HepG2 (cell line): Measurements from ENCODE around the gene DNAAF1. TPM values are rescaled to one million over a fixed set of nuclear protein-coding genes. Genes with fewer than 3 reads are reported as not detected.

Source experiments
- GTF3A ChIP-seq: sonication (generic); formaldehyde crosslinking; conservative IDR thresholded peaks from 2 replicates; pipeline ENCODE4 v1.4.0; 2020; ENCODE audit warnings: mild to moderate bottlenecking, missing genetic modification reagents
- HNRNPL ChIP-seq: fragments of 200-400 bp; formaldehyde crosslinking; IDR thresholded peaks from 2 replicates; pipeline ENCODE4 v1.6.1; 2017; ENCODE audit warnings: mild to moderate bottlenecking, low read depth, low read length
- RARA ChIP-seq: IDR thresholded peaks from 2 replicates; pipeline ENCODE4 v1.6.1; 2016; ENCODE audit warnings: missing genetic modification reagents, missing compliant biosample characterization
- YEATS2 ChIP-seq: sonication (generic); formaldehyde crosslinking; IDR thresholded peaks from 2 replicates; pipeline ENCODE4 v1.4.0; 2020; ENCODE audit warnings: missing genetic modification reagents, borderline replicate concordance
- ZNF605 ChIP-seq: sonication (generic); formaldehyde crosslinking; IDR thresholded peaks from 2 replicates; pipeline ENCODE4 v1.8.0; 2022; ENCODE audit warnings: mild to moderate bottlenecking, missing genetic modification reagents
- ZNF616 ChIP-seq: sonication (generic); formaldehyde crosslinking; IDR thresholded peaks from 2 replicates; pipeline ENCODE4 v1.5.0; 2020; ENCODE audit warnings: low read depth, mild to moderate bottlenecking, missing genetic modification reagents
- ZNF766 ChIP-seq: sonication (generic); formaldehyde crosslinking; IDR thresholded peaks from 2 replicates; pipeline ENCODE4 v1.5.0; 2020; ENCODE audit warnings: missing genetic modification reagents, borderline replicate concordance
- ZNF816 ChIP-seq: sonication (generic); formaldehyde crosslinking; IDR thresholded peaks from 2 replicates; pipeline ENCODE4 v1.8.0; 2022; ENCODE audit warnings: missing genetic modification reagents, mild to moderate bottlenecking, borderline replicate concordance
- ZSCAN20 ChIP-seq: sonication (generic); formaldehyde crosslinking; IDR thresholded peaks from 2 replicates; pipeline ENCODE4 v1.4.0; 2020; ENCODE audit warnings: missing genetic modification reagents, mild to moderate bottlenecking, borderline replicate concordance
- polyA plus RNA-seq, 8 experiments: library from polyadenylated mRNA; depleted of rRNA in 3 of 8; stranded (reverse) in 7 of 8; unstranded in 1 of 8; fragments of >200 nt; fragmentation: Illumina TruSeq in 4 of 8; extraction: Trizol in 4 of 8; gene quantifications; 2 replicates each; pipeline versions ENCODE4 v1.2.1 to v1.2.3, GENCODE V29; 2011 to 2016; ENCODE audit warnings: low read depth in 4 of 8, missing spikeins in 1 of 8, mixed read lengths in 1 of 8; ENCODE audit not compliant: insufficient read depth in 1 of 8
- total RNA-seq, 5 experiments: library from RNA; depleted of rRNA; stranded (reverse); fragments of >200 nt; fragmentation: Illumina TruSeq; extraction: Trizol; gene quantifications; 2 replicates each; pipeline ENCODE4 v1.2.3, GENCODE V29; 2016; ENCODE audit warnings: low read depth in 1 of 5
- TF ChIP-seq, protein P1 (sequence below): sonication (generic); formaldehyde crosslinking; IDR thresholded peaks from 2 replicates; pipeline ENCODE4 v1.4.0; 2020; ENCODE audit warnings: low read depth, missing genetic modification reagents
- TF ChIP-seq, protein P2 (sequence below): sonication (generic); formaldehyde crosslinking; IDR thresholded peaks from 2 replicates; pipeline ENCODE4 v1.5.0; 2020; ENCODE audit warnings: missing genetic modification reagents
- TF ChIP-seq, protein P3 (sequence below): sonication (generic); formaldehyde crosslinking; IDR thresholded peaks from 2 replicates; pipeline ENCODE4 v1.5.0; 2020; ENCODE audit warnings: missing genetic modification reagents
- TF ChIP-seq, protein P4 (sequence below): sonication (generic); formaldehyde crosslinking; IDR thresholded peaks from 2 replicates; pipeline ENCODE4 v1.9.0; 2021; ENCODE audit warnings: mild to moderate bottlenecking, missing genetic modification reagents

The DNAAF1 gene
- total and polyA plus RNA-seq, 2 of the 13 experiments (the other 11 are each of a cell fraction or from before 2014, with no cell fraction given): 0.04 TPM; not detected in 1

DNA sequence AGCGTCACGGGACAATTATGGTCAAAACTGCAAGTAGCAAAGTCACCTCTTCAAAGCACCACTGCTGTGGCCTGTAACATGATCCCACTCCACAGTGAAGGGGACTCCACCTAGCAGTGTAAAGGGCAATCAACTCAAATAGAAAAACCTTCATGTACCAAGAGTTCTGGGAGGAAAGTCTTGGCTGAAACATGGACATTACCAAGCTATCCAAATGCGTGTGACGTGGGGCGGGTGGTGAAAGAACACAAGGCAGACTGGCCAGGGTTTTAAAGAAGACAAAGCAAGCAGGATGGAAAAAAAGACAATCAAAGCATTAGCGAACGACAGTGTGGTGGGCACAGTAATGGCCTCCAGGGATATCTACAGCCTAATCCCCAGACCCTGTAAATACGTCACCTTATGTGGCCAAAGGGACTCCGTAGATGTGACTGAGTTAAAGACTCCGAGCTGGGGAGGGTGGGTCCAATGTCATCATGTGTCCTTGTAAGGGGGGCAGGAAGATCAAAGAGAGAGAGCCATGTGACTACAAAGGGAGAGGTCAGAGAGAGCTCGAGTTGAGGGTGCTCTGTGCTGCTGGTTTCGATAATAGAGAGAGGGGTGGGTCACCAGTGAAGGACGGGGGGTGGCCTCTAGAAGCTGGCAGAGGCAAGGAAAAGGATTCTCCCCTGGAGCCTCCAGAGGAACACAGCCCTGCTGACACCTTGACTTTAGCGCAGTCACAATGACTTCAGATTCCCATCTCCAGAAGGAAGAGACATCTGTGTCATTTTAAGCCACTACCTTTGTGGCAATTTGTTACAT lies 6.1 kb upstream of the DNAAF1 start (continued):
- TF ChIP-seq, protein P1, sequence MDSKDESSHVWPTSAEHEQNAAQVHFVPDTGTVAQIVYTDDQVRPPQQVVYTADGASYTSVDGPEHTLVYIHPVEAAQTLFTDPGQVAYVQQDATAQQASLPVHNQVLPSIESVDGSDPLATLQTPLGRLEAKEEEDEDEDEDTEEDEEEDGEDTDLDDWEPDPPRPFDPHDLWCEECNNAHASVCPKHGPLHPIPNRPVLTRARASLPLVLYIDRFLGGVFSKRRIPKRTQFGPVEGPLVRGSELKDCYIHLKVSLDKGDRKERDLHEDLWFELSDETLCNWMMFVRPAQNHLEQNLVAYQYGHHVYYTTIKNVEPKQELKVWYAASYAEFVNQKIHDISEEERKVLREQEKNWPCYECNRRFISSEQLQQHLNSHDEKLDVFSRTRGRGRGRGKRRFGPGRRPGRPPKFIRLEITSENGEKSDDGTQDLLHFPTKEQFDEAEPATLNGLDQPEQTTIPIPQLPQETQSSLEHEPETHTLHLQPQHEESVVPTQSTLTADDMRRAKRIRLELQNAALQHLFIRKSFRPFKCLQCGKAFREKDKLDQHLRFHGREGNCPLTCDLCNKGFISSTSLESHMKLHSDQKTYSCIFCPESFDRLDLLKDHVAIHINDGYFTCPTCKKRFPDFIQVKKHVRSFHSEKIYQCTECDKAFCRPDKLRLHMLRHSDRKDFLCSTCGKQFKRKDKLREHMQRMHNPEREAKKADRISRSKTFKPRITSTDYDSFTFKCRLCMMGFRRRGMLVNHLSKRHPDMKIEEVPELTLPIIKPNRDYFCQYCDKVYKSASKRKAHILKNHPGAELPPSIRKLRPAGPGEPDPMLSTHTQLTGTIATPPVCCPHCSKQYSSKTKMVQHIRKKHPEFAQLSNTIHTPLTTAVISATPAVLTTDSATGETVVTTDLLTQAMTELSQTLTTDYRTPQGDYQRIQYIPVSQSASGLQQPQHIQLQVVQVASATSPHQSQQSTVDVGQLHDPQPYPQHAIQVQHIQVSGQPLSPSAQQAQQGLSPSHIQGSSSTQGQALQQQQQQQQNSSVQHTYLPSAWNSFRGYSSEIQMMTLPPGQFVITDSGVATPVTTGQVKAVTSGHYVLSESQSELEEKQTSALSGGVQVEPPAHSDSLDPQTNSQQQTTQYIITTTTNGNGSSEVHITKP (CRISPR knock-in tag): no peak
- TF ChIP-seq HNRNPL (no peak), ZNF616 (no peak), YEATS2 (CRISPR knock-in tag) (no peak), RARA (peak; percentile 82), ZNF605 (CRISPR knock-in tag) (peak; percentile 70; the same call in 1 of the 2 replicates), ZNF816 (CRISPR knock-in tag) (no peak), GTF3A (CRISPR knock-in tag) (no peak), ZSCAN20 (no peak), ZNF766 (no peak)
- TF ChIP-seq, protein P2, sequence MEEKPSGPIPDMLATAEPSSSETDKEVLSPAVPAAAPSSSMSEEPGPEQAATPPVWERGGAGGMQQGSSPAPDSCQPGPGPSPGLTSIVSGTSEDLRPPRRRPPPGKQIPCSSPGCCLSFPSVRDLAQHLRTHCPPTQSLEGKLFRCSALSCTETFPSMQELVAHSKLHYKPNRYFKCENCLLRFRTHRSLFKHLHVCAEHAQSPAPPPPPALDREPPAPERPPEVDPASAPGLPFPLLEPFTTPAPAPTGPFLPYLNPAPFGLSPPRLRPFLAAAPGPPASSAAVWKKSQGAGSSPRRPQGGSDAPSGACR (CRISPR knock-in tag): peak; percentile 70; the same call in 1 of the 2 replicates
- TF ChIP-seq, protein P3, sequence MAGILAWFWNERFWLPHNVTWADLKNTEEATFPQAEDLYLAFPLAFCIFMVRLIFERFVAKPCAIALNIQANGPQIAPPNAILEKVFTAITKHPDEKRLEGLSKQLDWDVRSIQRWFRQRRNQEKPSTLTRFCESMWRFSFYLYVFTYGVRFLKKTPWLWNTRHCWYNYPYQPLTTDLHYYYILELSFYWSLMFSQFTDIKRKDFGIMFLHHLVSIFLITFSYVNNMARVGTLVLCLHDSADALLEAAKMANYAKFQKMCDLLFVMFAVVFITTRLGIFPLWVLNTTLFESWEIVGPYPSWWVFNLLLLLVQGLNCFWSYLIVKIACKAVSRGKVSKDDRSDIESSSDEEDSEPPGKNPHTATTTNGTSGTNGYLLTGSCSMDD (CRISPR knock-in tag): no peak
- TF ChIP-seq, protein P4, sequence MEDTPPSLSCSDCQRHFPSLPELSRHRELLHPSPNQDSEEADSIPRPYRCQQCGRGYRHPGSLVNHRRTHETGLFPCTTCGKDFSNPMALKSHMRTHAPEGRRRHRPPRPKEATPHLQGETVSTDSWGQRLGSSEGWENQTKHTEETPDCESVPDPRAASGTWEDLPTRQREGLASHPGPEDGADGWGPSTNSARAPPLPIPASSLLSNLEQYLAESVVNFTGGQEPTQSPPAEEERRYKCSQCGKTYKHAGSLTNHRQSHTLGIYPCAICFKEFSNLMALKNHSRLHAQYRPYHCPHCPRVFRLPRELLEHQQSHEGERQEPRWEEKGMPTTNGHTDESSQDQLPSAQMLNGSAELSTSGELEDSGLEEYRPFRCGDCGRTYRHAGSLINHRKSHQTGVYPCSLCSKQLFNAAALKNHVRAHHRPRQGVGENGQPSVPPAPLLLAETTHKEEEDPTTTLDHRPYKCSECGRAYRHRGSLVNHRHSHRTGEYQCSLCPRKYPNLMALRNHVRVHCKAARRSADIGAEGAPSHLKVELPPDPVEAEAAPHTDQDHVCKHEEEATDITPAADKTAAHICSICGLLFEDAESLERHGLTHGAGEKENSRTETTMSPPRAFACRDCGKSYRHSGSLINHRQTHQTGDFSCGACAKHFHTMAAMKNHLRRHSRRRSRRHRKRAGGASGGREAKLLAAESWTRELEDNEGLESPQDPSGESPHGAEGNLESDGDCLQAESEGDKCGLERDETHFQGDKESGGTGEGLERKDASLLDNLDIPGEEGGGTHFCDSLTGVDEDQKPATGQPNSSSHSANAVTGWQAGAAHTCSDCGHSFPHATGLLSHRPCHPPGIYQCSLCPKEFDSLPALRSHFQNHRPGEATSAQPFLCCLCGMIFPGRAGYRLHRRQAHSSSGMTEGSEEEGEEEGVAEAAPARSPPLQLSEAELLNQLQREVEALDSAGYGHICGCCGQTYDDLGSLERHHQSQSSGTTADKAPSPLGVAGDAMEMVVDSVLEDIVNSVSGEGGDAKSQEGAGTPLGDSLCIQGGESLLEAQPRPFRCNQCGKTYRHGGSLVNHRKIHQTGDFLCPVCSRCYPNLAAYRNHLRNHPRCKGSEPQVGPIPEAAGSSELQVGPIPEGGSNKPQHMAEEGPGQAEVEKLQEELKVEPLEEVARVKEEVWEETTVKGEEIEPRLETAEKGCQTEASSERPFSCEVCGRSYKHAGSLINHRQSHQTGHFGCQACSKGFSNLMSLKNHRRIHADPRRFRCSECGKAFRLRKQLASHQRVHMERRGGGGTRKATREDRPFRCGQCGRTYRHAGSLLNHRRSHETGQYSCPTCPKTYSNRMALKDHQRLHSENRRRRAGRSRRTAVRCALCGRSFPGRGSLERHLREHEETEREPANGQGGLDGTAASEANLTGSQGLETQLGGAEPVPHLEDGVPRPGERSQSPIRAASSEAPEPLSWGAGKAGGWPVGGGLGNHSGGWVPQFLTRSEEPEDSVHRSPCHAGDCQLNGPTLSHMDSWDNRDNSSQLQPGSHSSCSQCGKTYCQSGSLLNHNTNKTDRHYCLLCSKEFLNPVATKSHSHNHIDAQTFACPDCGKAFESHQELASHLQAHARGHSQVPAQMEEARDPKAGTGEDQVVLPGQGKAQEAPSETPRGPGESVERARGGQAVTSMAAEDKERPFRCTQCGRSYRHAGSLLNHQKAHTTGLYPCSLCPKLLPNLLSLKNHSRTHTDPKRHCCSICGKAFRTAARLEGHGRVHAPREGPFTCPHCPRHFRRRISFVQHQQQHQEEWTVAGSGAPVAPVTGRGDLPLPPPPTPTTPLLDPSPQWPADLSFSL (CRISPR knock-in tag): no peak
